ENCODE measurements around the gene EMILIN3.

- TF ChIP-seq, protein P1, sequence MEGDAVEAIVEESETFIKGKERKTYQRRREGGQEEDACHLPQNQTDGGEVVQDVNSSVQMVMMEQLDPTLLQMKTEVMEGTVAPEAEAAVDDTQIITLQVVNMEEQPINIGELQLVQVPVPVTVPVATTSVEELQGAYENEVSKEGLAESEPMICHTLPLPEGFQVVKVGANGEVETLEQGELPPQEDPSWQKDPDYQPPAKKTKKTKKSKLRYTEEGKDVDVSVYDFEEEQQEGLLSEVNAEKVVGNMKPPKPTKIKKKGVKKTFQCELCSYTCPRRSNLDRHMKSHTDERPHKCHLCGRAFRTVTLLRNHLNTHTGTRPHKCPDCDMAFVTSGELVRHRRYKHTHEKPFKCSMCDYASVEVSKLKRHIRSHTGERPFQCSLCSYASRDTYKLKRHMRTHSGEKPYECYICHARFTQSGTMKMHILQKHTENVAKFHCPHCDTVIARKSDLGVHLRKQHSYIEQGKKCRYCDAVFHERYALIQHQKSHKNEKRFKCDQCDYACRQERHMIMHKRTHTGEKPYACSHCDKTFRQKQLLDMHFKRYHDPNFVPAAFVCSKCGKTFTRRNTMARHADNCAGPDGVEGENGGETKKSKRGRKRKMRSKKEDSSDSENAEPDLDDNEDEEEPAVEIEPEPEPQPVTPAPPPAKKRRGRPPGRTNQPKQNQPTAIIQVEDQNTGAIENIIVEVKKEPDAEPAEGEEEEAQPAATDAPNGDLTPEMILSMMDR (IDR thresholded peaks at IDR 0.05; ENCODE audit: borderline replicate concordance, extremely low read depth, low read length, poor library complexity, severe bottlenecking) = no peak
- no peak for TF ChIP-seq EZH2 (IDR thresholded peaks at IDR 0.05; ENCODE audit: borderline replicate concordance, low read depth, low read length, severe bottlenecking)
These were observed 52.2 kb downstream of the EMILIN3 start for GRCh38 chr20:41314386-41314785.

Data from DND-41 (cell line).